ENCODE measurements around the gene ARHGAP25.

Gene ARHGAP25

DNA sequence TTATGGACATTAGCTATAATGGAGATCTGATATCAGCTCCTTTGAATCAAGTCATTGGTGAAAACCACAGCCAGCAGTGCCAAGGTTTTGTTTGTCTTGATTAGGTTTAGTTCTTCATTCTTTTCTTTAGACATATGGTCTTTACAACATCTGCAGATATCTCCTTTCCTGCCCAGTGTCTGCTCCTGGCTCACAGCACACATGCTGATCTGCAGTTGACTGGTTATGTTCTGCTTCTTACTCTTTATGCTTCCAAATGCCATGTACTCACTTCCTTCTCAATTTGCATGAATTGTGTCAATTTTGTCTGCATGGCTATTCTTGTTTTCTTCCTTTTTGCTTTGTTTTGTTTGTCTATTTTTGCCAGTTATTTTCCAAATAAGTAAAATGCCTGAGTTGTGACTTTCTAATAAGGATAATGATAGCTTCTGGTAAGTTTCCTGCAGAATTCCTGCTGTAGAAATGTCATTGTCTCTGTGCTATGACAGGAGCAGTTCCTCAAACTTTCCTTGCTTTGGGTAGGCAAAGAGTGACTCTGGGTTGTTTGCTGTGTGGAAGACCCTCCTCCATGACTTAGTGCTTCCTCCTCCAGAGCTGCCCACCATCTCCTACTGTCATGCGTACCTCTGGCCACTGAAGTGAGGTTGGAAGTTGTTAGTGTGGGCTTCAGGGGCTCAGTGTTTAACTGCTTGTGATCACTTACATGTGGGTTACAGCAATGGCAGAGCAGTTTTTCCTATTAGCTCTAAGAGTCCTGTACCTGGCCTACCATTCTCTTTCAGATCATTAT, 8.2 kb downstream of the ARHGAP25 start:
- no peak for DNase-seq (ENCODE audit: low read depth in 2 of 2)

DNA sequence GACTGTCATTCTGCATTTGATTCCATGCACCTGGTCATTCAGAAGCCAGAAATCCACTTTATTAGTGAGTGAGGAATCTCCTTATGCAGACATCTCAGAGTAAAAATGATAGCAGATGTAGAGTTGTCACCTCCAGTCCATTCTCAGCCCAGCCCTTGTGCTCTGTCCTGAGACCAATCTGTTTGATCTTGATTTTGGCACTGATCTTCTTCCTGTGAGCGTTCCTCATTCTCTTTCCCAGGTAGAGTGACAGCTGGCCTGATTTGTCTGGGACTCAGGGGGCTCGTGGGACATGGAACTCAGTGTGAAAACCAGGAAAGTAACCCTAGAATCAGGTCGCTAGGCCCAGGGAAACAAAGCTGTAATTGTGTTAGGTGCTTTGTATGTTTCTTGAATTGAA, 8.9 kb downstream of the ARHGAP25 start:
- DNase-seq (ENCODE audit: low read depth in 2 of 2), result no peak

DNA sequence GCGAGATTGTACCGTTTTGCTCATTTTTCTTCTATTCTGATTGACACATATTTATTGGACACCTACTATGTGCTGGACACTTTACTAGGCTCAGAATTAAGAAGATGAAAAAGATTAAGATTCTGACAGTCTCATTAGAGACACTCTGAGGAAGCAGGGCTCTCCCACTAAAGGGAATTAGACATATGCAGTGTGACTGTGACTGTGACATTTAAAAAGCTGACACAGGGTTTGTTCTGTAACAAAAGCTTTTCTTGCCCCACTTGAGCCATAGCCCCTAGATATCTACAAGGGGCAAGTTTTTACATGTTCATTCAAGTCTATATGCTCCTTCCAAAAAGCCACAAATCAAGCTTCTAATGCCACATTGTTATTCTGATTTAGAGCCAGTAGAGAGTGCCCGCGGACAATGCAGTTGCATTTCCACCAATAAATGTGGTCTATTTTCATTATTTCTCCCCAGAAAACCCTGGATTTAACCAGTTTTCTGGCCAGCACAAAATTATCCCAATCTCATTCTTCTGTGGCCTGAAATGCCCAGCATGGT, 9.8 kb downstream of the ARHGAP25 start:
- no peak for DNase-seq (ENCODE audit: low read depth in 2 of 2)

DNA sequence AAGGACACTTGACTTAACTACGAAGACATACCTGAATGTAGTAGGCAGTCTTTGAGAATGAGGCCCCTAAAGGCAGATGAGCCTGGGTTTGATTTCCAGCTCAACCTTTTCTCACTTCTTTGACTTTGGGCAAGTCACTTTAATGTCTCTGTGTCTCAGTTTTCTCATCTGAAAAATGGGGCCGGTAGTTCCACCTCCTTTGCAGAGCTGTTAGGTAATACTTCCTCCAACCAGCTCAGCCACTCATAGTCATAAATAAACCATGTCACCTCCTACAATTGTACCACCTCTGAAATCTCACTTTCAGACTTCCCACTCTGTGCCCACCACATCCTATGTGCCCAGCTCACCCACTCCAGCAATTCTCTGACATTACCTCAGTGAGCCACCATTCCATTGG, 10.4 kb downstream of the ARHGAP25 start:
- no peak for DNase-seq (ENCODE audit: low read depth in 2 of 2)

DNA sequence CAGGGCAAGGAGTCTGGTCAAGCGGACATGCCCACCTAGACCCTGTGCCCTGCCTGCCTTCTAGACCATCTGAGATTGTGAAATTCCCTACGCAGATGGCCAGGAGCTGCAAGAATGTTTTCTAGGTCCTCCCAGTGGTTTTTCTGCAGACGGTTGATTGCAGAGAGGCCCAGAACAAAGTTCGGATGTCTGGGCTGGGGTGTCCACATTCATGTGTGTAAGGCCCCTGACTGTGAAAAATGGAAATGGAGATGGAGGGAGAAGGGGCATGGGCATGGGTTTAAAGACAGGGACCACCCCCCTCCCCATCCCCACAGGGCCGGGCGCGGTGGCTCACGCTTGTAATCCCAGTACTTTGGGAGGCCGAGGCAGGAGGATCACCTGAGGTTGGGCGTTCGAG, 11.8 kb downstream of the ARHGAP25 start:
- DNase-seq (ENCODE audit: low read depth in 2 of 2), result no peak

DNA sequence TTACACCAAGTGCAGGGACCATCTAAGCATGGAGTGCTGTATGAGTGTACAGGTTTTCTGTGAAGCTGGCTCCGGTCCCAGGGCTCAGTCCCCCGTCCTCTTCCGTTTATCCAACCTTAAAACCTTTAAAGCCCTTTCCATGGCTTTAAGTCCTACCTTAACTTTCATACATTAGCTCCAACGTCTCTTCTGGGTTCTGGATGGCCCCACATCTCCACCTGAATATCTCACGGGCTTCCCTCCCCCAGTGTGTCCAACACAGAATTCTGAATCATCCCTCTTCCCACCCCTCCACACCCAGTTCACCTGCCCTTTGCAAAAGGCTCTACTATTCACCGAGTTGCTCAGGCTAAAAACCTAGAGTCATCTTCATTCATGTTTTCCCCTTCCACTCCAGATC, 12.8 kb downstream of the ARHGAP25 start:
- DNase-seq (ENCODE audit: low read depth in 2 of 2), result no peak

DNA sequence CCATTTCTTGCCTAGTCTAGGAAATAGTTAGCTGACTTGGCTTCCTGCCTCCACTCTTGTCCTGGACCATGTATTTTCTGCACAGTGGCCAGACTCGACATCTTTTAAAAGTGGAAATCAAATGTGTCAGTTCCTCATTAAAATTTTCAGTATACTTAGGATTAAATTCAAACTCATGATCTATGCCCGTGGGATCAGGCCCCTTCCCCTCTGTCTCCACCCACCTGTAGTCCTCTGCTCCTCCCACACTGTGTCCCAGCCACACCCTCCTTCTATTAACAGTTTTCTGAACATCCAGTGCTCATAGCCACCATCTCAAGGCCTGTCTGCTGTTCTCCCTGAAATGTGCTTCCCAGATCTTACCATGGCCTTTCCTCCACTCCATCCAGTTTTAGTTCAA, 13.3 kb downstream of the ARHGAP25 start:
- DNase-seq (ENCODE audit: low read depth in 2 of 2), result no peak

DNA sequence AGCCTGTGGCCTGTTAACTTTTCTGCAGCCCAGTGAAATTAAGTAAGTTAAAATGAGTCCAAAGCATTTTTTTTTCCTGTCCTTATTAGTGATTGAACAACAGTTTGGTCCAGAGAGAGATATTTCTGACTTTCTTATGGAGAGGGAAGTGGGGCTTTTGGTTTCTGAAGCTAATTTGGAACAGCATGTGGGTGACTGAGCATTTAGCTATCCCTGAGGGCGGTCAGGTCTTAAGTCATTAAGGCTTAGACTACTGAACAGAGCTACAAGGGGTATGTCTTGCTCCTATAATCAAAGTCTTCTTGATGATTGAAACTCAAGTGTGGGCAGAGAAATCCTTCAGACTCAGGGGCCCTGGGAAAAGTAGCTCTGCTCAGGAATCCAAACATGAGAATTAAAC, 14.0 kb downstream of the ARHGAP25 start:
- no peak for DNase-seq (ENCODE audit: low read depth in 2 of 2)

DNA sequence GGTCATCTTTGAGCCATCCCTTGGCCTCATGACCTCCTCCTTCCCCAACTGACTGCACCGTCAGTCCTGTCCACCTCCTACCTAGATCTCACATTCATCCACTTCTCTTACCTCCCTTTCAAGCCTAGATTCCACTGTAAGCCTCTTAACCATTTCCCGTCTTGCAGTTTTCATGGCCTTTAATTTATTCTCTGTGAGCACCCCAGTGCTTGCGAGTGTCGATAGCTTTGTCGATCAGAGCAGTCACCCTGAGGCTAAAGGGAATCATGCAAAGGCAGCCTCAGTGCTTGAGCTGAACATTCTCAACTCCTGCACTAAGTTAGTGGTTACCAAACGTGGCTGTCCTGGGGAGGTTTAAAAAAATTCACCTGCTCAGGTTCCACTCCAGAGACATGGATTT, 14.7 kb downstream of the ARHGAP25 start:
- no peak for DNase-seq (ENCODE audit: low read depth in 2 of 2)

DNA sequence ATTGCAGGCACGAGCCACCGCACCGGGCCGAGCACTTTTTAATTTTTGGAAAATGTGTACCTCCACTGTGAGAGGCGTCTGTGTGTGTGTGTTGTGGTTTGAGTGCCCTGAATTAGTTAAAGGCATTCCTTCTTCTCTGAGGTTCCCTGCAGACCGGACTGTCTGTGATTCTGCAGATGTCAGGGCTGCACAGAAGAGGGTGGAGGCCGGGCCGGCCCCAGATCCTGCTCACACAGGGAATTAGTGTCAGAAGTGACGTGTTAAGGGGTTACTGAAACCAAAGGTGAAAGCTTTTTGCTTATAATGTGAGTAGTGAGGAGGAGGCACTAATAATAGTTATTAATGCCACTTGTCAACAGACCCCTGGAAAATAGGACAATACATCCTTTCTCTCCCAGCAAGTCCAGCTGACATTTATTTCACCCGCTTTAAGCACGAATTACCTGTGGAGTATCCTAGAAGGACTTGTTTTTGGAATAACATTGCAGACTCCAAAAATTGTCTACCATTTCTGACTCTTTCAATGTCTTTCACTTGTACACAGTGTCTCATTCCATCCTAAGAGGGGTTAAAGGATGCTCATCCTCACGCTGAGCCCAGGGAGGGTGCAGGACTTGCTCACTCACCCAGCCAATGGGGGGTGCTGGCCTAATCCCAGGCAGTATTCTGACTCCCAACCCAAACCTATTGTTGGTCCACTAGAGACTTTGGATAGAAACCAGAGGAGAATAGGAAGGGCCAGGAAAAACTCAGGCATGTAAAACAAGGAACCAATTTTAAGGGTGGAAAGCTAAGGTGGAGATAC, 16.2 kb downstream of the ARHGAP25 start:
- no peak for DNase-seq (ENCODE audit: low read depth in 2 of 2)

DNA sequence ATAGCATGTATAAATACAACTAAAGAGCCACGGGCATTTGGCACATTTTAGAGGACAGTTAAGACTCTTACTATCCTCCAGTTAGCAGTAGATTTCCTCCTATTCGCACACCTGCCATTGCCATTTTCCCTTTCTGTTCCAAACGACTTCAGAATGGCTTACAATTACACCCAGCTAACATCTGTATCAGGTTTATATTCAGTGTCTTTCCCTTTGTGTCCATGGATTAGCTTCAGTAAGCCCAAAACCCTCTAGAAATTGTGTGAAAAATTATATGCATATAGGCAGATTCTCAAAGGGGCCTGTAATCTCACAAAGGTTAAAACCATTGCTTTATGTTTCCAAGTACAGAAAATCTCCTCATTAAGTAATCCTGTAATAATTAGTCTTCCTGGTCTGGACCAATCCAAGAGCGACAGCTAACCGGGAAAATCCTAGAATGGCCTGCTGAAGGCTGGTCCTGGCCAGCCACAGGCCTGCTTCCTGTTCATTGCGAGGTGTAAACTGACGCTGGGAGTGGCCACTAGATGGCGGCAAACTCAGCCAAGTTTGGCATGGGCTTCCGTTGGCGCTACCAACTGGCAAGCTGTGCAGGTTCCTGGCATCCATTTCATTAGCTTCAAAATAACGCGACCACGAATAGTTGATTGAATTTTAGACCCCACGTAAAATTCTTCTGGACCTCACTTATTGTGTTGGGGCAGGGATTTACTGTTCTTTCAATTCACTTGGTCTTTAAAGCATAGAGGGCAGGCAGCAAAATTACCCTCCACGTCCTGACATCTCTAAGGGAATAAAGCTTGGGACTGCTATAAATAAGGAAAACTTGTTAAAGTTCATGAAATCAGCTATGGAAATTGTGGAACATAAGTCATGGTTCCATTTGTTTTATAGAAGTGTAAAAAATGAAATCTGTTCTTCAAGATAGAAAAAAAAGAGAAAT, 17.1 kb downstream of the ARHGAP25 start:
- DNase-seq (ENCODE audit: low read depth in 2 of 2), result peak; percentile 87 to 89

DNA sequence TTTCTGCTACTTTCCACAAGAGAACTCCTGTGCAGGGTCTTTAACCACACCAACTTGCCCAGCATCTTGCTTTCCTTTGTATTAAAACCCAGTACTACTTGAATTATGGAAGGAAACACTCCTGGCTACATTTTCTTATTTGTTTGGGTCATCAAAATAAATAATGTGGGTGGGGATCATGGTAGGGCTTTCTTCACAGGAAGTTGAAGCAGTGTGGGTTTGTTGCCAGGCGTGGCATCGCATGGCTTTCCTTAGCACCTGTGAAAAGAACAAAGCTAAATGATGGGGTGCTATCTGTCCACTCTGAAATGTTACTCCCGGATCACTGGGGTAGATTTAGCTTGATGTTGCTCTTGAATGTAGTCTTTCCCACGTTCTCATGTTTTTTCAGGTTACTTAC, 18.7 kb downstream of the ARHGAP25 start:
- DNase-seq (ENCODE audit: low read depth in 2 of 2), result no peak

DNA sequence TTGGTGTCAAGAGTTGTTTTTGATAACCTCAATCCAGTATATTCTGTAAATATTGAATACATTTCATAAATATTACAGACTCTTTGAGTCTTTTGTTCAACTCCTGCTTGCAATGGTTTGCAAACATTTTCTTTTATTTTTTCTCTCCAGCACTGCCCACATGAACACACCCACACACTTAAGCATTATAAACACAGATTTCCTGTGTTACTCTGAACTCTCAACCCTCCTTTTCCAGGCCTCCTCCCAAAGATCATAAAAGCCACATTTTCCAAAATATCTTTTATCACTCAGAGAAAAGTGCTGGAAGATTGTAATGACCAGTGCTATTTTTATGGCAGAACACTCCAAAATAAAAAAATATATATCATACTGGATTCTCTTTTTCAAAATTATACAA, 20.5 kb downstream of the ARHGAP25 start:
- DNase-seq (ENCODE audit: low read depth in 2 of 2), result no peak

DNA sequence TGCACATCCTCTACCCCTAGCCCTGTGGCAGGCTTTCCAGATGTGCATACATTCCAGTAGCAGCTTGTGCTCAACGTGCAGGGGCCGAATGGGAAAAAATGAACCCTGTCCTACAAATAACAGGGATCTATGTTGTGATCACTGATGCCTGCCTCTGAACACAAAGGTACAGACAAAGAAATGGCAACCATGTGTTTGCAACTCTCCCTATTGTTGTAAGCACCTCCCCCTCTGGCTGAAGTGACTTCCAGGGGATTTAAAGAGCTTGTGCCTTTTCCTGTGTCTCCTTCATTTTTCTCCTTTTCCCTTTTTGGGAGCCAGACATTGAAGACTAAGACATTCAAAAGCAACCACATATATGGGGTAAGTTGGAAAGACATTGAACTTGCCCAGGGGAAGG, 21.6 kb downstream of the ARHGAP25 start:
- DNase-seq (ENCODE audit: low read depth in 2 of 2), result no peak

DNA sequence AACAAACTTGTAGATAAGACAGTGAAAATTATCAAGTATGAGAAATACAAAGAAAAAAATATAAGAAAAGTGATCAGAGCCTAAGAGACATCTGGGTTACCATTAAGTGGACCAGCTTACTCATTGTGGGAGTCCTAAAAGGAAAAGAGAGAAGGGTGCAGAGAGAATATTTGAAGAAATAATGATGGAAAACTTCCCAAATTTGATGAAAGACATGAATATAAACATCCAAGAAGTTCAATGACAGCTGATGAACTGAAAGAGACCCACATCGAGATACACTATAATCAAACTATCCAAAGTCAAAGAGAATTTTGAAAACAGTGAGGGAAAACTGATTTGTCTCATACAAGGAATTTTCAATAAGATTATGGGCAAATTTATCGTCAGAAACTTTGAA, 22.5 kb downstream of the ARHGAP25 start:
- no peak for DNase-seq (ENCODE audit: low read depth in 2 of 2)

DNA sequence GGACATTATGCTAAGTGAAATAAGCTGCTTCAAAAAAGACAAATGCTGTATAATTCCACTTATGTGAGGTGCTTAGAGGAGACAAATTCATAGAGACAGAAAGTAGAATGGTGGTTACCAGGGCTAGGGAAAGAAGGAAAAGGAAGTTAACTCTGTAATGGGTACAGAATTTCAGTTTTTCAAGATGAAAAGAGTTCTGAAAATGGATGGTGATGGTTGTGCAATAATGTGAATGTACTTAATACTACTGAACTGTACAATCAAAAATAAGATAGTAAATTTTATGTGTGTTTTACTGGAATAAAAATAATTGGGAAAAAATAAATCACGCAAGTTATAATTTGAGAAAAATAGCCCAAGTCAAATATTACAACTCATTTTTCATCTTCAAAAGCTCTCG, 27.5 kb downstream of the ARHGAP25 start:
- DNase-seq (ENCODE audit: low read depth in 2 of 2), result no peak

DNA sequence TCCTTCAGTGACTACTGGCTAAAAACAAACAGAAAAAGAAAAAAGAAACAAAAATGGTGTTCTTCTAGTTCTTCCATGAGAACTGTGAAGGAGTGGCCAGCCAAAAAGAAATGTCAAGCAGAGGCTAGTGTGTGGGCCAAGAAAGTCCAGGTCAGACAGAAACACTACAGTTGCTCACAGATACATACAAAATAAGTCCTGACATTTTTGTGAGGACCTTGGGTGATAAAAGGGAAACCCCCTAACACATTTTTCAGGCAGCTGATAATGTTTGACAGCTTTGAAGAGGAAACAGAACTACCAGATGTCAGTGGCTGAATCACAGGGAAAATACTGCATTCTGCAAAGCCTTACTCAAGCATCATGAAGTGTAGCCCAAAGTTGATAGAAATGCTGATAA, 28.1 kb downstream of the ARHGAP25 start:
- no peak for DNase-seq (ENCODE audit: low read depth in 2 of 2)

DNA sequence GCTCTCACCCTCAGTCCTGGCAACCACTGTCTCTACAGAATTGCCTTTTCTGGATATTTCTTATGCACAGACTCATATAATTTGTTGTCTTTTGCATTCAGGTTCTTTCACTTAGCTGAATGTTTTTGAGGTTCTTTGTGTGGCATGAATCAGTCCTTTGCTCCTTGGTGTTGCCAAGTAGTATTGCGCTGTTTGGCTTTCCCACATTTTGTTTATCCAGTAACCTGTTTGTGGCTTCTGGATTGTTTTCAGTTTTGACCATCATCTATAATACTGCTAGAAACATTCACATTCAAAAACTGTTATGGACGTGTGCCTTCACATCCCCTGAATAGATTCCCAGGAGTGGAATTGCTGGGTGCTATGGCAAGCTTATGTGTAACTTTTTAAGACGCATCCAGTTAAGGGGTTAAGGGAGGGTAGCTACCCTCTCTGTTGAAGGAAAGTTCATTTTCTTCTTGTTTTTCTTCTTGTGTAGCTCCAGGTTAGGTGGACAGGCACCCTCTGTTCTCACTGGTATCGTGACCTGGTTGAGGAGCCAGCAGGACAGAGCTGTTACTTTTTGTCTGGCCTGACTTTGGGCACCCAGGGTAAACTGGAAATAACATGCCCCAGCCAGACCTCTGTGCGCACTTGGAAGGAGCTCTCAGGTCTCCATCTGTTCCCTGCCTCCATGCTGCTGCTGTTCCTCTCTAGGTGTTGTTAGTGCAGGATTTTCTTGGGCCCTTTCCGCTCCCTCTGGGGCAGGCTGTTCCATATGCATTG, 29.6 kb downstream of the ARHGAP25 start:
- DNase-seq (ENCODE audit: low read depth in 2 of 2), result no peak

DNA sequence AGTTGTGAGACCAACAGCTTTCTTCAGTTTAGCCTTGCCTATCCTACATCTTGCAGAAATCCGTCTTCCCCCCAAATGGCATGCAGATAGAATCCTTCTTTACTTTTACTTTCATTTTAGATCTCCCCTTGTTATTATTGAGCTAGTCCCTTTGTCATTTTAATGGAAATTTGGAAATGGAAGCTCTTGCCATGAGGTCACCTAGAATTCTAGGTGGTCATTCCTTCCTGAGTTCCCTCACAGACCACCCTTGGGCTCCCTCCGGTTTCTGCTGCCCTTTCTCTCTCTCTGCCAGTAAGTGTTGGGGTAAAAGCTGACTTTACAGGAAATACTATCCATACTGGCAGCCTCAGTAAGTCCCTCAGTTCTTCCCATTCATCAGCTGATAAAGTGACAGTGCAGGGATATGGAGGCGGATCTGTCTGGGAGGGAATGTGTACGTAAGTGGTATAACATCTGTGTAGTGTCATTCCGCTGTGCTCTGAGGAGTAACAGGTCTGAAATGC, 30.2 kb downstream of the ARHGAP25 start:
- no peak for DNase-seq (ENCODE audit: low read depth in 2 of 2)

DNA sequence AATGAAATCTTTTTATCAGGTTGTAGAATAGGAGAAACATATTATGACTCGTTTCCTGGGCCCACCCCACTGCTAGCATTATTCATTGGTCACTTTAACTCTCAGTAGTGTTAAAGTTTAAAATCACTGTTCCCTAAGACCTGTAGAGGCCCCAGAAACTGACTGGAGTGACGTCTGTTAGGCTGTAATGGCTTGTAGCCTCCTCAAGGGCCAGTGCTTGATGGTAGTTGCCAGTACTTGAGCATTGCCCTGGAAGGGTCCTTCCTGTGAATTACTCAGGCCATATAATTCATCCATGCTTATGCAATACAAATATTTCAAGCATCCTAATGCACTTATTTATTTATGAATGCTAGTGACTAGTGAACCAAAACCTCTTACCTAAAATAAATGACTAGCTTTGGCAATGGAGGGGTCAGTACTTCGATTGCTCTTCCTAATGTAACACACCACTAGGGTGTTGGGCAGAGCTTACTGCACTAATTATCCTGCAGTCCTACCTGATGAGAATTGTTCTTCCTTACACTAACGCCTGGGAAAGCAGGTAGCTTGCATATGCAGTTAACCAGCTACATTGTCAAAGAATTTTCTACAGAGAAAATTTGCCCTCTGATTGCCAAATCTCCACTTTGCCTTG, 31.2 kb downstream of the ARHGAP25 start:
- no peak for DNase-seq (ENCODE audit: low read depth in 2 of 2)

Measured in stimulated activated CD8-positive, alpha-beta memory T cell treated with anti-CD3 and anti-CD28 coated beads, Interleukin-2, amount 100 ng/mL, for 48 hours (primary cell).